ENCODE data around the gene RNF38.
A peak's percentile ranks its signal among the peaks of the same experiment; 100 is the strongest.
"Not testable (repeated sequence)": the region's sequence is repeated elsewhere in the genome, so short reads cannot be mapped to it uniquely, and the experiment has no call there.

Gene RNF38

GRCh38 chr9:36402536-36402935 is 2.5 kb upstream of the RNF38 start:
- no peak for DNase-seq (ENCODE audit: low read depth)

GRCh38 chr9:36401897-36402480 is 1.9 kb upstream of the RNF38 start:
- DNase-seq (ENCODE audit: low read depth), result no peak

DNA sequence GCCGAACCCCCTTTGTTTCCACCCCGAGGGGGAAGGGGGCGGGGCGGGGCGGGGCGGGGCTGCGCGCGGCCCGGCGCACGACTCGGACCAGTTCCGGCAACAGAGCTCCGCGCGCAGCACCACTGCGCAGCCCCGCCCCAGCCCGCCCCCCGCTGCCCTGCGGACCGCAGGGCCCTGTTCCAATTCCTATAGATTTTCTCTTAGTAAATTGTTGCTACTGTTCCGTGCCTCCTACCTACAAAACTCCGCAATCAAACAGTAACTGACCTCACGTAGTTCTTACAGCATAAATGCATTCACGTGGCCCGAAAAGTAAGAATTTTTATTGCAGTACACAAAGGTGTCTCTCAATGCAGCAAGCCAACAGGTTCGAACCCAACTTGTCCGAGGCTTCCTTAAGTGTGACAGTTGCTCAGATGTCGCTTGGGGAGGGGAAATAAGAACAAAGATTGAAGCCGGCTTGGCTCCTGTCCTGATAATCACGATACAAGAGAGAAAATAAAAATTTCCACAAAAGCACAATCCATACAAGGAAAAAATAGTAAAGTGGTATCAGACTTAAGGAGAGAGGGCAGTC is 1.2 kb upstream of the RNF38 start:
- DNase-seq (ENCODE audit: low read depth), result no peak

DNA sequence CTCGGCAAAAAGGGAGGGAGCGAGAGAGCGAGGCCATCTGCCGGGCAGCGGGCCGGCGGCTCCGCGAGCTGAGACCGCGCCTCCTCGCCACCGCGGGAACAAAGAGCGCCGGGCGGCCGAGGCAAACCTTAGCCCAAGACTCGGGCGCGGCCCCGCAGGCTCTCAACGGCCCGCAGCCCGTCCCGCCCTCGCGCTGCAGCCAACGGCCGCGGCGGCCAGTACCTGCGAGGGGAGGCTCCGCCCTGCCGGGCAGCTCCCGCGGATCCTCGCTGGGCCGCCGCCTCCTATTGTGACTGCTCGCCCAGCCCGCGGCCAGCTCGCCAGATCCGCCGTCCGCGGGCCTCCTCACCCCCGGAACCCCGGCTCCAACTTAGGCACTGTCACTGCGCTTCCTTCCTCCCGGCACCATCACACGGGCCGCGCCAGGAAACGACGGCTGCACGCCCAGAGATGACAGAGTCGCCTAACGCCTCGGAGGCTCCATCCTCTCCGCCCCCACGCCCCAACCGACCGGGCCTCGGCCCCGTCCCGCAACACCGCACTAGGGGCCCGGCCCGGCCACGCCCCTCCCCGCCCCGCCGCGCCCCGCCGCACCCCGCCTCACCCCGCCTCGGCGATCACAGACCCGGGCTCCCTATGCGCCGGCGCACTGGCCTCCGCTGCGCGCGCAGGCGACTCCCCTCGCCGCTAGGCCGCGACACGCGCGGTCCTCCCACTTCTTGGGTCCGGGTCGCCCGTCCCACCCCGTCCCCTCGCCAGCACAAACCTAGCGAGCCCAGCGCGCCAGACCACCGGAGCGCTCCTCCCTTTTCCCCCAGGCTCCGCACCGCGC is 479 bp upstream of the RNF38 start:
- peak; percentile 65 for DNase-seq (ENCODE audit: low read depth)

DNA sequence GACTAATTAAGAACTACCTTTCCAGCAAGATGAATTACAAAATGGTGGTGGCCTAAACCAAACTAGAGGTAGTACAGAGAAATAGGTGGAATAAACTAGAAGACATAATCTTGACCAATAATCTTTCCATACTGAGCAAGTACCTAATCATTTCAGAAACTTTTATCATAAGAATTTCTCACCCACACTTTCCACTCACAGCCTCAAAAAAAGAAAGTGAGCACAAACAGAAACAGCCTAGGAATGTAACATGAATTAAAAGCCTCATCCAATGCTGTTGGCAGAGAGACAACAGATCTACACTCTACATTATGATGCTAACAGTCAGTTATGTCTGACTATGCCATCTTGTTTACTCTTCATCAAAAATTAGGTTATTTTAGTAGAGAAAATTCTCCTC is 1.3 kb downstream of the RNF38 start:
- no peak for DNase-seq (ENCODE audit: low read depth)

DNA sequence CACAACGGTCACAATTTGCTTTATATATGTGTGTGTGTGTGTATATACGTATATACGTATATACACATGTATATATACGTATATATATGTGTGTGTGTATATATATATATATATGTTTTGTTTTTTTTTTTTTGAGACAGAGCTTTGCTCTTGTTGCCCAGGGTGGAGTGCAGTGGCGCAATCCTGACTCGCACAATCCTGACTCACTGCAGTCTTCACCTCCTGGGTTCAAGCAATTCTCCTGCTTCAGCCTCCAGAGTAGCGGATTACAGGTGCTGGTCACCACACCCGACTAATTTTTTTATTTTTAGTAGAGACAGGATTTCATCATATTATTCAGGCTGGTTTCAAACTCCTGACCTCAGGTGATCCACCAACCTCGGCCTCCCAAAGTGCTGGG is 3.1 kb downstream of the RNF38 start:
- no peak for DNase-seq (ENCODE audit: low read depth)

- no peak for DNase-seq (ENCODE audit: low read depth)
Measured at GRCh38 chr9:36392489-36392888, 7.6 kb downstream of the RNF38 start.

GRCh38 chr9:36389590-36389989 is 10.5 kb downstream of the RNF38 start:
- no peak for DNase-seq (ENCODE audit: low read depth)

DNA sequence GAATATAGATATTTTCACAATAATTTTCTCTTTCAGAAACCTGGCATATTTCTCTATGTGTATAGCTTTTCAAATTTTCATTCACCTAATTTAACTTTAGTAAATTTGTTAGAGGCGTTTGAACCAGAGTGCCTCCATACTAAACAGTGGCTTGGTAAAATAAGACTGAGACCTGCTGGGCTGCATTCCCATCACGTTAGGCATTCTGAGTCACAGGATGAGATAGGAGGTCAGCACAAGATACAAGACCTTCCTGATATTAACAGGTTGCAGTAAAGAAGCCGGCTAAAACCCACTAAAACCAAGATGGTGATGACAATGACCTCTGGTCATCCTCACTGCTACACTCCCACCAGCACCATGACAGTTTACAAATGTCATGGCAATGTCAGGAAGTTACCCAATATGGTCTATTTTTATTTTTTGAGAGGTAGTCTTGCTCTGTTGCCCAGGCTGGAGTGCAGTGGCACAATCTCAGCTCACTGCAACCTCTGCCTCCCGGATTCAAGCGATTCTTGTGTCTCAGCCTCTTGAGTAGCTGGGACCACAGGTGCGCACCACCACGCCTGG is 13.6 kb downstream of the RNF38 start:
- not testable (repeated sequence) for DNase-seq (ENCODE audit: low read depth)

DNA sequence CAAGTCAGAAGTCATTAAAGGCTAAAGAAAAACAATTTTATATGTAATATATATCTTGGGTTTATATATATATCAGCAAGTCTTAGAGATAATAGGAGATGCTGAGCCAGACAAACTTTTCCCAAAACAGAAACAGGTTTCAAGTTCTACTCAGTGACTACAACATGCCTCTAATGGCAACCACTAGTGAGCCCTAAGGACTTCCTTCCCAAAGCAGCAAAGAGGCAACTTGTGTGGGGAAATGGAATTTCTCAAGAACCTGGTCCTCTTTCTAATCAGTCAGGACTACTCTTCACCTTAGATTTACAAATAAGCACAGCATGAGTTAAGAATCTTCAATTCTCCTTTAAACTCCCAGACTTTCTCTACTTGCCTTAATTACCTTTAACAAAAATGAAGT is 17.6 kb downstream of the RNF38 start:
- DNase-seq (ENCODE audit: low read depth), result no peak

- no peak for DNase-seq (ENCODE audit: low read depth)
Measured at GRCh38 chr9:36364577-36364976, 35.5 kb downstream of the RNF38 start.

DNA sequence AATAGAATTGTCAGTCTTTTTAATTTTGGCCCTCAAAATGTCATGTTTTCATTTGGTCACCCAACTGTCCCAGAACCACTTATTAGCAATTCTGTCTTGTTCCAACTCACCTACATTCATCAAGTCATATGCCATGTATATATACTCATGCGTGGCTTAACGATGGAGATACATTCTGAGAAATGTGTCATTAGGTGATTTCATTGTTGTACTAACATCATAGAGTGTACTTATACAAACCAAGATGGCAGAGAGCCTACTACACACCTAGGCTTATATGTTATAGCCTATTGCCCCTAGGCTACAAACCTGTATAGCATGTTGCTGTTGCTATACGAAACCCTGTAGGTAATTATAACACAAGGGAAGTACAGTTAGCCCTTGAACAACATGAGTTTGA is 36.6 kb downstream of the RNF38 start:
- no peak for DNase-seq (ENCODE audit: low read depth)

GRCh38 chr9:36358486-36358885 is 41.6 kb downstream of the RNF38 start:
- DNase-seq (ENCODE audit: low read depth), result no peak

DNA sequence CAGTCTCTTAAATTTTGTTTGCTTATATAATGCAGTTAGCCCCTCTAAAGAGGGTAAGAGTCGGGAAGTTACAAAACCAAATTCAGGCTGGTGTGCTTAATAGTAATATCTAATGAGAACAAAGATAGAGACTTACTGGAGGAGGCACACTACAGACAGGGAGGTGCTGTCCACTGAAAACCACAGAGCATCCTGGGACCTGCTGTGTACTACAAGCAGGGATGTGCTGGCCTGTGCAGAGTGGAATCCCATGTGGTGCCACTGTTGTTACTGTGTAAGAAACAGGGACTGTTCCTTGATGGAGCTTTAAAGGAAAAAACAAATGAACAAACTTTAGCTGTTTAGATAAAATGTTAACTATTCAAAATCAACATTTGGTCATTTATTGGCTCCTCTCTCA is 42.4 kb downstream of the RNF38 start:
- no peak for DNase-seq (ENCODE audit: low read depth)

DNA sequence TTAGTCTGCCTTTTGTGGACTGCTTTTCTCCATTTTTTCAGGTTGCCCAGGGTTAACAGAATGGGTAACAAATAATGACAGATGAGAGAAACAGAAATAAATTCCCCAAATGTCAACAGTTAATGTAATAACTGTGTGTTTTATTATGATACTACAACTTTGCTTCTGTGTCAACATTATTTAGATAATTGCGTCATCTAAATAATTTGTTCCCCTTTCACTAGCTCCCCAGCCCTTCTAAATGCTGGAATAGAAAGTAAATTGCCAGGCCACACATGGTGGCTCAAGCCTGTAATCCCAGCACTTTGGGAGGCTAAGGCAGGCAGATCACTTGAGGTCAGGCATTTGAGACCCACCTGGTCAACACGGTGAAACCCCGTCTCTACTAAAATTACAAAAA is 53.5 kb downstream of the RNF38 start:
- no peak for DNase-seq (ENCODE audit: low read depth)

DNA sequence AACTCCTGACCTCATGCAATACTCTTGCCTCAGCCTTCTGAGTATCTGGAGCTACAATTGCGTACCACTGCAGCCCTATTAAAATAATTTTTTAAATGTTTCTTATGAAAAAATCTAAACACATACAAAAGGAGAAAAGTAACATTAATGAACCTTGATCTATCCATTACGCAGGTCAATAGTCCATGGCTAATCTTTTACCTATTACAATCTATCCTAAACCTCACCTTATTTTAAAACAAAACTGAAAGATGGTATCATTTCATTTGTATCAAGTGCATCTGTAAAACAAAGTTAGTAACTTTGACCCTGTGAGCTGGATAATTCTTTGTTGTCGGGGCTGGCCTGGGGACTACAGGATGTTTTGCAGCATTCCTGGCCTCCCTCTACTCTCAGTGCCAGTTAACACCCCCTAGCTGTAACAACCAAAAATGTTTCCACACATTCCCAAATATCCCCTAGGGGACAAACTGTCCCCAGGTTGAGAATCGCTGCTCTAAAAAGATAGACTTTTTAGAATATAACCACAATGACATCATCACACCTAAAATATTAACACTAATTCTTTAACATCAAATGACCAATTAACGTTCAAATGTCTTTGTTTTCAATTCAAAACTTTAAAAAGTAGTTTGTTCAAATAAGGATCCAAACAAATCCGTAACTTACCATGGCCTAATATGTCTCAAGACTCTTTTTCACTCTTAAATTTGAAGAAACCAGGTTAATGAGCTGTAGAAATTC is 54.8 kb downstream of the RNF38 start:
- no peak for DNase-seq (ENCODE audit: low read depth)

GRCh38 chr9:36341936-36342577 is 58.0 kb downstream of the RNF38 start:
- DNase-seq (ENCODE audit: low read depth), result no peak

DNA sequence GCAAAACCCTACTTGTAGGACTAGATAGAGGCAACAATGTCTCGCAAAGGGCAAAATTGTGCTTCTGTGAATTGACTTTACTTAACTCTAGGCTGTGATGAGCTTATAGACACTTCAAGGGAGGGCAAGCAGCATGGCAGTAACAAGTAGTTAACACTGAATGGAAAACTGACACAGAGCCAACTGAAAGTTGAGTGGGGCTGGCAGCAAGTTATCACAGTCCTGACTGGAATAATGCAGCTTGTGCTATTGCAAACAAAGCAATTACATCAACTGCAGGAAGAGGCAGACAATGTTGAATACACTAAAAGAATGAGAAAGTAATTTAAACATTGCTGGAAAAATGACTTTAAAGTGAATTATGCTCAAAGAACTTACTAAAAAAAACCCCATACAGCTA is 62.2 kb downstream of the RNF38 start:
- no peak for DNase-seq (ENCODE audit: low read depth)

- DNase-seq (ENCODE audit: low read depth), result no peak
Measured at GRCh38 chr9:36337002-36337401, 63.1 kb downstream of the RNF38 start.

DNA sequence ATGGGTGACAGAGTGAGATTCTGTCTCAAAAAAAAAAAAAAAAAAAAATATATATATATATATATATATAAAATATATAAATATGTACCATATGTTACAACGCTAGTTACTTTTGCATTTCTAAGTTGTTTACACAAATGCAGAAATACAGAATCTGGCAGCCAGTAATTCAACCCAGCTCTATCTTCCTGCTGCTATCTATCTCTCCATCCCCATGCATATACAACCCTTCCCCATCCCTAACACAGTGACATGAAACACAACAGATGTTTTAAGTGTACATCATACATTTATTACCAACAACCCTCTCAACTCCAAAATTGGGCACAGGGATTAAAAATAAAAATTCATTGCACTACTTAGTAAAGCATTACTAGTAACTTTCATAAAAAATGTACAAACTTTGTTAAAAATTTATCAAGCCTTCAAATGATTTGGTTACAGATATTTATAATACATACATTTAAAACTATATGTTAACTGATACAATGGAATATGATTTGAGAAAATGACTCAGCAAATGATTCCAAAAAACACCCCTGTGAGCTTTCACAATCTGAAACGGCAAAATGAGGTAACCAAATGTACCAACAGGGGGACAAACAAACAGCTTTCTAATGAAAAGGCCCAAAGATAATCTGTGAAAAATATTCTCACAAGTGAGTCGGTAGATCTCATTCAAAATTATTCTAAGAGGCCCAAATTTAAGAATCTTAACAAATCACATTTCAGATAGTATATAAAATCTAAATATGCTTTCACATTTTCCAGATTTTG is 63.8 kb downstream of the RNF38 start:
- no peak for DNase-seq (ENCODE audit: low read depth)

GRCh38 chr9:36332006-36332405 is 68.1 kb downstream of the RNF38 start:
- DNase-seq (ENCODE audit: low read depth), result peak; percentile 41

Data from stromal cell of bone marrow (primary cell).